Neutrophil (primary cell): ENCODE measurements around the gene TDP1.

Source experiments
- H3K27ac ChIP-seq: fragments of 200-600 bp; sonication (generic); 2 replicates; pipeline ENCODE4 v1.5.1; 2016; ENCODE audit warnings: mild to moderate bottlenecking, moderate library complexity
- H3K27me3 ChIP-seq: fragments of 200-600 bp; sonication (generic); 2 replicates; pipeline ENCODE4 v1.6.0; 2016; ENCODE audit warnings: mild to moderate bottlenecking
- H3K36me3 ChIP-seq: fragments of 200-600 bp; sonication (generic); 2 replicates; pipeline ENCODE4 v1.5.1; 2017
- H3K4me1 ChIP-seq, 2 experiments: fragments of 200-600 bp in 1 of 2; sonication (generic) in 1 of 2; 1 replicate in 1 of 2; 2 replicates in 1 of 2; pipeline versions ENCODE4 v1.5.1 to v1.6.1; 2013 to 2016; ENCODE audit warnings: low read depth in 1 of 2, low read length in 1 of 2, mild to moderate bottlenecking in 1 of 2, moderate library complexity in 1 of 2; ENCODE audit not compliant: control insufficient read depth in 1 of 2, insufficient read depth in 1 of 2
- H3K4me3 ChIP-seq, 2 experiments: fragments of 200-600 bp in 1 of 2; sonication (generic) in 1 of 2; 1 replicate in 1 of 2; 2 replicates in 1 of 2; pipeline ENCODE4 v1.5.1; 2013 to 2016; ENCODE audit warnings: low read depth in 1 of 2, low read length in 1 of 2, mild to moderate bottlenecking in 1 of 2, moderate library complexity in 1 of 2
- H3K9me3 ChIP-seq: fragments of 200-600 bp; sonication (generic); 2 replicates; pipeline ENCODE4 v1.5.1; 2016
- CTCF ChIP-seq: fragments of 200-600 bp; sonication (generic); IDR thresholded peaks from 2 replicates; pipeline ENCODE4 v1.5.1; 2016; ENCODE audit warnings: antibody characterized with exemption

Gene TDP1

DNA sequence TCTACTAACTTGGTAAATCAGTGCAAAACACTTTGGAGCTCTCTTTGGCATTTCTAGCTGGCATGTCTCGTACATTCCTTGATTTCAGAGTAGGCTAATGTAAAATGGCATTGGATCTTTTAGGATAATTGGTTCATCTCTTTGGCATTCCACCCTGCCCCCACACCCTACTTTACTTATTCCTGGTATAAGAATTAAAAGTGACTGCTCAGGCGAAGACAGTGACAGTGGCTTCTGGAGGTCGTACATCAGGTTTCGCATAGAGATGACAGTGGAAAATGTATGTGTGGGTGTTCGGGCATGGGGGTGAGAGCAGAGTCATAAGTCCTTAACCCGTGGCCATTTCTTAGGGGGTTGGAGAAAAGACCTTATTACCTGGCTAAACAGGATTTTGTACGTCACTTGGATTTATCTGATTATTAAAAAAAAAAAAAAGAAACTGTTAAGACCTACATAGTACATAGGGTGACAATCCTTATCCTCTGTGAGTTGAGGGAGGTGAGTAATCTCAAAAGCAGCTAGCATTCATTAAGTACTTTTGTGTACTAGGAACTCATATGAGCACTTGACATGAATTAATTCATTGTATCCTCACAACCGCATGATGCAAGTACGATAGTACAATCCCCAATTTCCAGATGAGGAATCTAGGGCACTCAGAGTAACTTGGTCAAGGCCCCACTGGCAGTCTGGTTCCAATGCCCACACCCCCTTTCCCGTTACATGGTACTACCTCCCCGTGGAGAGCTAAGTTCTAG is 83.7 kb downstream of the TDP1 start:
- Histone ChIP-seq H3K9me3 (no peaks in the 10 kb centered on the region), H3K27ac (no peak overlapping the region), H3K4me3 (no peak overlapping the region), H3K27me3 (no peaks in the 10 kb centered on the region), H3K36me3 (peaks cover 76% of the 10 kb centered on the region), H3K4me1 (no peaks in the 10 kb centered on the region)
- TF ChIP-seq CTCF, result no peak

GRCh38 chr14:90040411-90040810 is 84.7 kb downstream of the TDP1 start:
- Histone ChIP-seq H3K36me3 (peaks cover 80% of the 10 kb centered on the region), H3K4me3 (no peak overlapping the region), H3K27ac (no peak overlapping the region), H3K27me3 (no peaks in the 10 kb centered on the region), H3K4me1 (no peaks in the 10 kb centered on the region), H3K9me3 (no peaks in the 10 kb centered on the region)
- TF ChIP-seq CTCF, result no peak

DNA sequence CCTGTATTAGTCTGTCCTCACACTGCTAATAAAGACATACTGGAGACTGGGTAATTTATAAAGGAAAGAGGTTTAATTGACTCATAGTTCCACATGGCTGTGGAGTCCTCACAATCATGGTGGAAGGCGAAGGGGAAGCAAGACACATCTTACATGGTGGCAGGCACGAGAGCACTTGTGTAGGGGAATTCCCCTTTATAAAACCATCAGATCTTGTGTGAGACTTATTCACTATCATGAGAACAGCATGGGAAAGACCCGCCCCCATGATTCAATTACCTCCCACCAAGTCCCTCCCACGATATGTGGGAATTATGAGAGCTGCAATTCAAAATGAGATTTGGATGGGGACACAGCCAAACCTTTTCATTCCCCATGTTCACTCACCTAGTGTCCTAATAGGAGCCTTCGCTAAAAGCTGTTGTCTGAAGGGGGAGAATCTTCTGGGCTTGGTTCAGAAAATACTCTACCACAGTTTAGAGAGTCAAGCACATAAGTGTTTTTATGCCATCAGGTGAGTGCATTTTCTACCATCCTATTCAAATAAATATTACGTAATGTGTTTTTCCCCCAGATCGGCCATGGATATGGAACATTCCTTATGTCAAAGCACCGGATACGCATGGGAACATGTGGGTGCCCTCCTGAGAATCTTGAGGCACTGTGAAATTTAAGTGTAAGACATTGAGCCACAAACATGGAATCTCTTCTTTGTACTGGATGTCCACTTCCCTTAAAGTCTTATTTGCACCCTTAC is 86.9 kb downstream of the TDP1 start:
- H3K4me3 ChIP-seq, result no peak overlapping the region
- H3K27ac ChIP-seq, result no peak overlapping the region
- no peaks in the 10 kb centered on the region for H3K9me3 ChIP-seq
- H3K4me1 ChIP-seq, result no peaks in the 10 kb centered on the region
- peaks cover 67% of the 10 kb centered on the region for H3K36me3 ChIP-seq
- no peaks in the 10 kb centered on the region for H3K27me3 ChIP-seq
- TF ChIP-seq CTCF, result no peak

GRCh38 chr14:90045616-90046015 is 89.9 kb downstream of the TDP1 start:
- H3K27ac ChIP-seq, result no peak overlapping the region
- H3K4me1 ChIP-seq, result no peaks in the 10 kb centered on the region
- peaks cover 47% of the 10 kb centered on the region for H3K36me3 ChIP-seq
- H3K27me3 ChIP-seq, result peaks cover 4% of the 10 kb centered on the region
- TF ChIP-seq CTCF, result no peak
- H3K4me3 ChIP-seq, result no peak overlapping the region
- no peaks in the 10 kb centered on the region for H3K9me3 ChIP-seq

- TF ChIP-seq CTCF, result no peak
- H3K27ac ChIP-seq, result no peak overlapping the region
- H3K4me1 ChIP-seq, result no peaks in the 10 kb centered on the region
- H3K4me3 ChIP-seq, result no peak overlapping the region
- peaks cover 11% of the 10 kb centered on the region for H3K36me3 ChIP-seq
- no peaks in the 10 kb centered on the region for H3K9me3 ChIP-seq
- H3K27me3 ChIP-seq, result peaks cover 41% of the 10 kb centered on the region
Measured at GRCh38 chr14:90049390-90049789, 93.7 kb downstream of the TDP1 start.
